ENCODE data around the gene SULT1A3.
A peak's percentile ranks its signal among the peaks of the same experiment; 100 is the strongest.
"Not testable (repeated sequence)": the region's sequence is repeated elsewhere in the genome, so short reads cannot be mapped to it uniquely, and the experiment has no call there.

The SULT1A3 gene

DNA sequence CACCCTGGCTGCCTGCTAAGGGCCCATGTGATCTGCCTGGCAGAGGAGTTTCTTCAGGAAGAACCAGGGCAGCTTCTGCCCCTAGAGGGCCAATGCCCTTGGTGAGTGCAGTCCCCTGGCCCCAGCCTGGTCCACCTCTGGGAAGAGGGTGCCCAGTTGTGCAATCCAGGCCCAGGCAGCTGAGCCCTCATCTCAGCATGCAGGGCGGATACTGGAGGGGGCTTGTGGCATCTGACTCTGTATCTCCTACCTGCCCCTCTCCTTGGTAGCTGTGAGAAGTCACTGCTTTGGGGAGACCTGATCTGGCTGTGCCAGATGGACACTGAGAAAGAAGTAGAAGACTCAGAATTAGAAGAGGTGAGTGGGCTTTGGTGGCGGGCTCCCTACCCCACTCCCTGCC is 2.1 kb upstream of the SULT1A3 start:
- H3K27me3 ChIP-seq (ENCODE audit: low read depth); H3K4me3 ChIP-seq; H3K9me3 ChIP-seq; H3K36me3 ChIP-seq (replicated peaks); DNase-seq (ENCODE audit: low spot score in 2 of 2); in situ Hi-C loops (cut with MboI; ENCODE audit: low sequenced_read_pairs); H3K4me1 ChIP-seq: not testable (repeated sequence)

DNA sequence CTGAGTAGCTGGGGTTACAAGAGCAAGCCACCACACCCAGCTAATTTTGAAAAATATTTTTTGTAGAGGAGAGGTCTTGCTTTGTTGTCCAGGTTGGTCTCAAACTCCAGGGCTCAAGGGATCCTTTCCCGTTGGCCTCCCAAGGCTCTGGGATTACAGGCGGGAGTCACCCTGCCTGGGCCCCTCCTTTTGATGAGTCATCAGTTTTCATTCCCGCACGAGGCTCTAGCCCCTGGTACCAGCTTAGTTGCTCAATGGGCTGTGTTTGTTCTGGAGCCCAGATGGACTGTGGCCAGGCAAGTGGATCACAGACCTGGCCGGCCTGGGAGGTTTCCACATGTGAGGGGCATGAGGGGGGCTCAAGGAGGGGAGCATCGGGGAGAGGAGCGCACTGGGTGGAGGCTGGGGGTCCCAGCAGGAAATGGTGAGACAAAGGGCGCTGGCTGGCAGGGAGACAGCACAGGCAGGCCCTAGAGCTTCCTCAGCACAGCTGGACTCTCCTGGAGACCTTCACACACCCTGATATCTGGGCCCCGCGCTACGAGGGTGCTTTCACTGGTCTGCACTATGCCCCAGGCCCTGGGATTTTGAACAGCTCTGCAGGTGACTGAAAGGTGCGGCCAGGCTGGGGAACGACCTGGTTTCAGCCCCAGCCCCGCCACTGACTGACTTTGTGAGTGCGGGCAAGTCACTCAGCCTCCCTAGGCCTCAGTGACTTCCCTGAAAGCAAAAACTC is 721 bp downstream of the SULT1A3 start:
- H3K36me3 ChIP-seq (replicated peaks); H3K27me3 ChIP-seq (ENCODE audit: low read depth); H3K4me1 ChIP-seq; H3K9me3 ChIP-seq; in situ Hi-C loops (cut with MboI; ENCODE audit: low sequenced_read_pairs); DNase-seq (ENCODE audit: low spot score in 2 of 2); H3K4me3 ChIP-seq: not testable (repeated sequence)

- in situ Hi-C loops (cut with MboI; ENCODE audit: low sequenced_read_pairs); H3K4me3 ChIP-seq; DNase-seq (ENCODE audit: low spot score in 2 of 2); H3K27me3 ChIP-seq (ENCODE audit: low read depth); H3K4me1 ChIP-seq; H3K36me3 ChIP-seq (replicated peaks); H3K9me3 ChIP-seq: not testable (repeated sequence)
Observed at GRCh38 chr16:30205541-30206236, 6.6 kb downstream of the SULT1A3 start.

- H3K9me3 ChIP-seq; H3K36me3 ChIP-seq (replicated peaks); H3K27me3 ChIP-seq (ENCODE audit: low read depth); DNase-seq (ENCODE audit: low spot score in 2 of 2); in situ Hi-C loops (cut with MboI; ENCODE audit: low sequenced_read_pairs); H3K4me1 ChIP-seq; H3K4me3 ChIP-seq: not testable (repeated sequence)
Observed at GRCh38 chr16:30206252-30206651, 7.2 kb downstream of the SULT1A3 start.

GRCh38 chr16:30207063-30207704 is 8.1 kb downstream of the SULT1A3 start:
- H3K4me3 ChIP-seq; H3K4me1 ChIP-seq; H3K9me3 ChIP-seq; in situ Hi-C loops (cut with MboI; ENCODE audit: low sequenced_read_pairs); H3K36me3 ChIP-seq (replicated peaks); H3K27me3 ChIP-seq (ENCODE audit: low read depth): not testable (repeated sequence)
- peak in 1 of 2 experiments; percentile 8 for DNase-seq (ENCODE audit: low spot score in 2 of 2)

DNA sequence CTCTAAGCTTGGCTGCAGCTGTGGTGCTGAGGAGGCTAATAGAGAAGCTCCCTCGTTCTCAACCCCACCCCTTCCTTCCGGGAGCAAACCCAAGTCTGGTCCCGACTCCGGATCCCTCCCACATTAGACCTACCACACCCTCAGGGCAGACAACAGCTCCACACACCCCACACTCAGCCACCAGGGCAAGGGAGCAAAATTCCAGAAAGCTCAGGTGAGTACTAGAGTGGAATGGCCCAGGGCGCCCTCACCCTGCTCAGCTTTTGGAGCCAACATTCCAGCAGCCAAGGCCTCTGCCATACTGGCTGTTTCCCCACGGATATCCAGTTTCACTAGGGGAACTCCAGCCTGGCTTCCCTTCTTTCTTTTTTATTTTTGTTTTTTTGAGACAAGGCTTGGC is 10.0 kb downstream of the SULT1A3 start:
- DNase-seq (ENCODE audit: low spot score in 2 of 2); H3K27me3 ChIP-seq (ENCODE audit: low read depth); in situ Hi-C loops (cut with MboI; ENCODE audit: low sequenced_read_pairs); H3K4me3 ChIP-seq; H3K4me1 ChIP-seq; H3K9me3 ChIP-seq; H3K36me3 ChIP-seq (replicated peaks): not testable (repeated sequence)

GRCh38 chr16:30211414-30211813 is 12.4 kb downstream of the SULT1A3 start:
- in situ Hi-C loops (cut with MboI; ENCODE audit: low sequenced_read_pairs); H3K36me3 ChIP-seq (replicated peaks): not testable (repeated sequence)

GRCh38 chr16:30217082-30217481 is 18.0 kb downstream of the SULT1A3 start:
- H3K4me1 ChIP-seq; in situ Hi-C loops (cut with MboI; ENCODE audit: low sequenced_read_pairs); H3K9me3 ChIP-seq; H3K36me3 ChIP-seq (replicated peaks); H3K27me3 ChIP-seq (ENCODE audit: low read depth); H3K4me3 ChIP-seq: not testable (repeated sequence)
- DNase-seq (ENCODE audit: low spot score in 2 of 2) = peak in 1 of 2 experiments; percentile 7

More at GRCh38 chr16:30211414-30211813, 12.4 kb downstream of the SULT1A3 start:
- H3K4me1 ChIP-seq; H3K27me3 ChIP-seq (ENCODE audit: low read depth); H3K4me3 ChIP-seq; H3K9me3 ChIP-seq; DNase-seq (ENCODE audit: low spot score in 2 of 2): not testable (repeated sequence)

DNA sequence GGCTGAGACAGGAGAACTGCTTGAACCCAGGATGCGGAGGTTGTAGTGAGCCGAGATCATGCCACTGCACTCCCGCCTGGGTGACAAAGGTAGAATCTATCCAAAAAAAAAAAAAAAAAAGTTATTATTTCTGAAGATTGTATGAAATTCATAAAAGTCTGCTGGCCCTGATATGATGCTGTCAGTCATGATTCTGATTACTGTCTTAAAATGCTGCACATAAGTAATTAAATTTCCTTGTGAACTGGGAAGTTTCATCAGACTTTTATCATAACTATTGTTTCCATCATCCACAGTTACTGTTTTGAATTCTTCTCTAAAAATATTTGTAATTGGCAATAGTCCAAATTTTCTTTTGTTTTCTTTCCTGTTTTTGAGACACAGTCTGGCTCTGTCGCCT is 49.3 kb downstream of the SULT1A3 start, which contains the start of gene NPIPB13:
Gene NPIPB13 (minus strand): TSS at position 101 of the 400 bp plus-strand sequence. CDS start 2,906 bp downstream, outside the sequence.
- H3K36me3 ChIP-seq (replicated peaks); H3K4me3 ChIP-seq; H3K9me3 ChIP-seq; in situ Hi-C loops (cut with MboI; ENCODE audit: low sequenced_read_pairs); H3K4me1 ChIP-seq; DNase-seq (ENCODE audit: low spot score in 2 of 2); H3K27me3 ChIP-seq (ENCODE audit: low read depth): not testable (repeated sequence)

Measured in HAP-1 (cell line).